UCSD-AML1 (cell line): Measurements from ENCODE around the gene PHLPP1.

ENCODE experiments used
- DNase-seq: peaks from one replicate; lab custom pipeline; 2025; ENCODE audit not compliant: unreplicated experiment; lab: John Stamatoyannopoulos, UW

The PHLPP1 gene

DNA sequence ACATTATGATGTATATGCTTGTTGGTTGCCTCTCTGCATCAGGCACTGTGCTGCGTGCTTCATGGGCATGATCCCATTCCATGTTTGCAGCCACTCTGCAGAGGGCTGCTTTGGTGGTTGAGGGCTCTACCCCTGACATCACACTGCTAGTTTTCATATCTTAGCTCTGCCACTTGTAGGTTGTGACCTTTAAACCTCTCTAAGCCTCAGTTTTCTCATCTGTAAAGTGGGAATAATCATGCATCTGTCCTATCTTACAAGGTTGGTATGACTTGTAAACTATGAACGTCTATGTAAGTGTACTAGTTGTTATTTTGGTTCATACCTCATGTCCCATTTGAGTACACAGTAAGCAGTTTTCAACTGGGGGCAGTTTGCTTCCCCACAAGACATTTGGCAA lies 260.4 kb downstream of the PHLPP1 start:
- no peak for DNase-seq

DNA sequence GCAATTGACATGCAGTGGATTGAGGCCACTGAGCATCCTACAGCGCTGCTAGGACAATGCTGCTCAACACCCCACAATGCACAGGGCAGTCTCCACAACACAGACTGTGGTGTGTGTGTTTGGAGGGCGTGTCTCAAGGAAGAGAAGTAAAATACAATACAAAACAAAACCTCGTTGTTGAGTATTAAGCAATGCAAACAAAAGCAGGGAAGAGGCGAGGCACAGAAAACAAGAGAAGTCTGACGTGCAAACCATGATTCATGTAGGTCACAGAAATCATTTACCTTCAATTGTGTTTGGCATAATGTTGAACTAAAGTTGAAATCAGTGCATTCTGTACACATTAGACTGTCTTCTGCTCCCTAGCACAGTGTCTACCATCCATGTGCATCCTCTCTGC lies 260.9 kb downstream of the PHLPP1 start:
- DNase-seq, result no peak

DNA sequence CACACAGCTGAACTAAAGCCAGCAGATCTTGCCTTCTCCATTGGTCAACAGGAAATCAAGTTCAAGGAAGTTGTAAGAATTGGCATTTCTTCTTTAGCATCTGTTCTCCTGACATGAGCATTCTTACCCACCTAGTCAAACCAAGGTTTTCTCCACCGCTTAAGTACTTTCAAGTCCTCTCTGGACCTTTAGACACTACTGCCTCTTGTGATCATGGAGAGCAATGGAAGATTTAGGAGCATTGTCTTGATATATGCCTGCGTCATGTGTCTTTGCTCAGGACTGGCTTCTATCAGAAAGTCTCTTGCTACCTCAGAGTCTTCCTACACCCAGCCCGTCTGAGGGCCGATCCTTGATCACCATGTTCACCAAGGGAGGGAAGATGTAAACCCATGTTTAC lies 262.2 kb downstream of the PHLPP1 start:
- DNase-seq, result no peak

DNA sequence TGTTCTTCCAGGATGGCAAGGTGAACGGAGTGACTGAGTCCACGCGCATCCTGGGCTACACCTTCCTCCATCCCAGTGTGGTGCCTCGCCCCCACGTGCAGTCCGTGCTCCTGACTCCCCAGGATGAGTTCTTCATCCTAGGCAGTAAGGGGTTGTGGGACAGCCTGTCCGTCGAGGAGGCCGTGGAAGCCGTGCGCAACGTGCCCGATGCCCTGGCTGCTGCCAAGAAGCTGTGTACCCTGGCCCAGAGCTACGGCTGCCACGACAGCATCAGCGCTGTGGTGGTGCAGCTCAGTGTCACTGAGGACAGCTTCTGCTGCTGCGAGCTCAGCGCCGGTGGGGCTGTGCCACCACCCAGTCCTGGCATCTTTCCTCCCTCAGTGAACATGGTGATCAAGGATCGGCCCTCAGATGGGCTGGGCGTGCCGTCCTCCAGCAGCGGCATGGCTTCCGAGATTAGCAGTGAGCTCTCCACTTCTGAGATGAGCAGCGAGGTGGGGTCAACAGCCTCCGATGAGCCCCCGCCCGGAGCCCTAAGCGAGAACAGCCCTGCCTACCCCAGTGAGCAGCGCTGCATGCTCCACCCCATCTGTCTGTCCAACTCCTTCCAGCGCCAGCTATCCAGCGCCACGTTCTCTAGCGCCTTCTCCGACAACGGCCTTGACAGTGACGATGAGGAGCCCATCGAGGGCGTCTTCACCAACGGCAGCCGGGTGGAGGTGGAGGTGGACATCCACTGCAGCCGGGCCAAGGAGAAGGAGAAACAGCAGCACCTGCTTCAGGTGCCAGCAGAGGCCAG lies 263.1 kb downstream of the PHLPP1 start:
- DNase-seq, result no peak

DNA sequence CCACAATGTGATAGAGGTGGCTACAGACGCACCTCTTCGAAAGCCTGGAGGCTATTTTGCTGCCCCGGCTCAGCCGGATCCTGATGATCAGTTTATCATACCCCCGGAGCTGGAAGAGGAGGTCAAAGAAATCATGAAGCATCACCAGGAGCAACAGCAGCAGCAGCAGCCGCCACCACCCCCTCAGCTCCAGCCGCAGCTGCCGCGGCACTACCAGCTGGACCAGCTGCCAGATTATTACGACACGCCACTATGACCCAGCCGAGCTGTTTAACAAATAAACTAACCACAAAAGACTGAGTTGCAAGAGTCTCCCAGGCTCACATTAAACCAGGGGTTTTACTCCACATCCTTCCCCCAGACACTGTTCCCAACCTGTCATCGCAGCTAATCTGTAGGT lies 263.8 kb downstream of the PHLPP1 start:
- no peak for DNase-seq

DNA sequence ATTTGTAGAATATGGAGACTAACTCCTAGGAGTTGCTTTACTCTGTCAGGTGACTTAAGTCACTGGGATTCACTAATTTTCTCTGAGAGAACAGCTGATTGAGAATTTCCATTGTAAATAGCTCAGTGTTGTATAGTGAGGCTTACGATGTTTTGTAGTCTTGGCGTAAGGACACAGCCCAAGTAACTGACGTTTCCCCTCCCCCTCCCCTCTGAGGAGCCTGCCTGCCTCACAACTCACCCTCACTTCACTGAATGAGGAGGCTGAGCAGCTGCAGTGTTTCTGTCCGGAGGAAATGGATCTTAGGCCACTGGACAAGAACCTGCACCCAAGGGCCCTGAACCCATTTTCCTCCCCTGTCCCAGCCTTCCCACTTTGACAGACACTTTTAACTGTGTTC lies 264.6 kb downstream of the PHLPP1 start:
- no peak for DNase-seq

DNA sequence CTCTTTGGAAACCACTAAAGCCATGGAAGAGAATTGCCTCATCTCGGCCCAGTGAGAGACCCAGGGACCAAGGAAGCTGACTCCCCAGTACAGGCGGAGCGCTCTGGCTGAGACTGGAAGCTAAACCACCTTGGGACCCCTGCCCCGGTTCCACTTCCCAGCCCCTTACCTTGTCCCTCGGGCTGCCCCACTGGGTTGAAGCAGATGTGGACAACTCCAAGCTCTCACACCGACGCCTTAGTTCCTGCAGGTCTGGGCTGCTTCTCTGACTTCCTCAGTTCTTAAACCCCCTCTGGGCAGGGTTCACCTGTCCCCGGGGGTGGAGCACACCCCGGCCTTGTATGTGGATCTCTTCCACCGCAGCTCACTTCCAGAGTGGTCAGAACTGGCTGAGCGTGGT lies 266.2 kb downstream of the PHLPP1 start:
- no peak for DNase-seq

DNA sequence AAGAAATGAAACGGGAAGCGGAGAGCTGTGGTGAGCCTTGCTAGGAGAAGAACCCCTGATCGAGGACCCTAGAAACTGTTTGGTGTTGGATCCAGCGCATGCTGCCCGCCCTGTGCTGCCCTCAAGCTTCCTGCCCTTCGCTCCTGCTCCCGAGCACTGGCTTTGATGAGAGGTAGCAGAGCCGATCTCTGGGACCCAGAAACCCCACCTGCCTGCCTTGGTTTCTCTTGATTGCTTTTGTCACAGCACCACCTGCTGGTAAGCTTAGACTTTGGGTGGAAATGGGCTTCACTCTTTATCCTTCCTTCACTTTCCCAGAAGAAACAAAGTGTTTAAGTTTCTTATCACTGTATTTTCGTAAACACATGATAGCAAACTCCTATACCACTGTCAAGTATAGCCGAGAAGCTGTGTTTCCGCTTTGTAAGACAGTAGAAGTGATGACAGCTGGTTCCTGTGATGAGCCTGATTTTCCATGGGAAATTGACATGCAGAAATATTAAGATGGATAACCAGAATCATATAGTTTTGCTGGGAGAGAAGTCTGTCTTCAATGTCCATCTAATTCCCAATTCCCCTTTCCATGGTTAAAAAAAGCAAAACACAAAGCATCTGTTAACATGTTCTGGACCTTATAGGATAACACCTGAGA lies 267.4 kb downstream of the PHLPP1 start:
- DNase-seq, result no peak

DNA sequence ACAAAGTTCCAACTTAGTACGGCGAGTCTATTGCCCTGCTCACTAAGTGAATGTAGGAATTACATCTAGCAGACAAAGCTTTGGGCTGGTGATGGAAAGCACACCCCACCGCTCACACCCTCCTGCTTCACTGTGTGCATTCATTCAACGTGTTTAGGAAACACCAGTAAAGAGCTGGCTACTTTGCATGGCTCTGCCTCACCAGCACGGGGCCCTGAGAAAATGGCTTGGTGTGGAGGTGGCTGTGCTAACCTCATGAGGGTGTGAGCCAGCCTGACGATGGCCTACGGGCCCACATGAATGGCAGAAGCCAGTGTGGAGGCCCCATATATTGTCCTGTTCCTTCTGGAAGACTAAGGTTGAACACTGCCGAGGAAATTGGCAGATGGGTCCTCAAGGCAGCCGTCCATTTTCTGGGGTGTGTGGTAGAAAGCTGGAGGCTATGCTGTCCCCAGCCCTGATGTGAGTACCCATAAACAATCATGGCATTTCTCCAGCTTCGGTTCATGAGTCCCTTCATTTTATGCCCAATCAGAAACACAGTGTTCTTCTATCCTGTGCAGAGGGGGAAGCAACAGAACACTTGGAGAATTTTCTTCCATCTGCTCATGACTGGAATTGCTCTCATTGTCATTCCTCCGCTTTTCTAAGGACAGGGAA lies 269.4 kb downstream of the PHLPP1 start:
- DNase-seq, result no peak

DNA sequence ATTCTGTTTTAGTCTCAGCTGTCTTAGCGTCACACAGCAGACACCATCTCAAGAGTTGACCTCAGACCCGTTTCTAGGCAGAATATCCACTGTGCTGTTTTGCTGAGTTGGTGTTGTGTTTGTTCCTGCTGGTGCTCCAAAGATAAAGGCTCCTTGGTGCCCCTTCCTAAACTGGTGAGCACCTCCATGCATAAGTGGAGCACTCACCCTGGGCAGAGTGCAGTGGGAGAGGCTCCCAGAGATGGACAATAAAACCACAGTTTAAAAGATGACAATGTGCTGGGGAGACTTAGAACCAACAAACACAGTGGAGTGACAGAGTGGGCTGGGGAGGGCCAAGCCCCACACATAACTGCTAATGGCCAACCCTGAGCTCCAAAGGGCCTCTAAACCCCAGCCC lies 271.1 kb downstream of the PHLPP1 start:
- no peak for DNase-seq

DNA sequence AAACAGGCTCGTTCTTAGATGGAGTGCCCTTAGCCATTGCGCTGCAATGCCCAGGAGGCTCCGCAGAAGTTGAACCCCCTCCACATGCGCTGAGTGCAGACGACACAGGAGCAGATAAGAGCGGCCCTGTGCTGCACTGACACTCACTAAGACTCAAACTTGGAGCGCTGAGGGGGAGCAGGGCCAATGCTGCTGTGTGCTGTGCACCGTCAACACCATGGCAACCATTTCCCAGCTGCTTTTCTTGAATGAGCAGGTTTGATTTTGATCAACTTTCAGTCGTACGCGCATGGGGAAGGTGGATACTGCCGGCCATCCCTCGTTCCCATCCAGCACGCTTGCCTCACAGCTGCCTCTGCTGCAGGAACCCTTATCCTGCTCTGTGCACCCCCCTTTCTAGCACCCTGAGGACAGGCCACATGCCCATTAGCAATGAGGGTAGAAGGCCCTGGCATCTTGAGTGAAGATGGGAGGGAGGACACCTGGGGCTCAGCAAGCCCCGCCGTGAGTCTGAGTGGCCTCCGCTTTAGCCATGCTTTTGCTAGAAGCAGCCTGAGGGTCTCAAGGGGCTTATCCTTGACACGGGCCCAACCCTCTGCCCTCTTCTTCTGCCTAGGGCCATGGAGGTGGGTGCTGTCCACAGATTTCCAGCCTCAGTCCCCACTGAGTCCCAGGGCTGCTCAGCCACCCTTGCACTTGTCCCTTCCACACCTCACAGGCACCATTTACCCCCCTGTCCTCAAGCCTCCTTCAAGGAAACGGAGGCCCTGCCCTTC lies 271.9 kb downstream of the PHLPP1 start:
- no peak for DNase-seq

DNA sequence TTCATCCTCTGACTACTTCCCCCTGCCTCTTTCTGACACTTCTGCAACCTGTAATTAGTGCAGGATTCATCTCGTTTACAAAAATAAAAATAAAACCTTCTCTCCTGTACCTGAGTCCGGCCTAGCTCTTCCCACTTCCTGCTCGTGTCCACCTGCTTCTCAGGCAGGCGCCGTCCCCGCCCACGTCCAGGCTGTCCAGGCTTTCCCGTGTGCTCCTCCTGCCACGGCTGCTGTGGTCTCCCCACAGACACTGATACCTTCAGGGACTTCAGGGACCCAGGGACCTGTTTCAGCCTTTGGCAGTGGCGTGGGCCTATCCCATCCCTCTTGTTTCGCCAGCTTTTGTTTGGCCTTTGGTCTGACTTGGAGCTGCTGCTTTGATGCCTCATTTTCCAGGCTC lies 272.5 kb downstream of the PHLPP1 start:
- DNase-seq, result no peak

DNA sequence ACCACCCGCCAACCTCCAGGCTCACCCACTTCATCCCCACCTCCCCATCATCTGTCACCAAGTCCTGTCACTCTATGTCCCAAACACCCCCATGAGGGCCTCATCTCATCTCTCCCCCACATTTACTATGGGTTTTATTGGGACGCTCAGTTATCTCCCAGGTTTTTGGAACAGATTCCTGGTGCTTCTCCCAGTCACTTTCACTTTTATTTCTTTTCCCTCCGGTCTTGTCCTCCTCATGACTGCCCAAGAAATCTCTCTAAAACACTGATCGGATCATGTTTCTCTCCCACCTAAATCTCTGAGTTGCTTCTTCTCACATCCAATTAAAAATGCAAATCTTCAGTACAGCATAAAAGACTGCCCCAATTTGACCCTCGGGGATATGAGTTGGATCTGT lies 273.1 kb downstream of the PHLPP1 start:
- no peak for DNase-seq

DNA sequence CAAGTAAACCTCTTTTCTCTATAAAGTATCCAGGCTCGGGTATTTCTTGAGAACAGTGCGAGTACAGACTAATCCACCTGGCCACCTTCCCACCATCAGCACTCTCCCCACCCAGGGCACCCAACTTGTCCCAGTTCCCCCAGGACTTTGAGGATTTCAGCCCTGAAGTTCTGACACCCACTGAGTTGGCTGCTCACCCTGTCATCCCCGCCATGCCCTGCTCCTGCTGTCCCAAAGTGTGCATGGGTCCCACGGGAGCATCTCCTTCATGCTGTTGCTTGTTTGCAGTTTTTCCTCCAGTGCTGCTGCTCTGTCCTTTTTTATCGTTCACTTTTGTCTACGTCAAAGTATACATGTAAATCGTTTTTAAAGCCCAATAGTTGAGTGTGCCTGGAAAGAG lies 273.9 kb downstream of the PHLPP1 start:
- DNase-seq, result no peak

DNA sequence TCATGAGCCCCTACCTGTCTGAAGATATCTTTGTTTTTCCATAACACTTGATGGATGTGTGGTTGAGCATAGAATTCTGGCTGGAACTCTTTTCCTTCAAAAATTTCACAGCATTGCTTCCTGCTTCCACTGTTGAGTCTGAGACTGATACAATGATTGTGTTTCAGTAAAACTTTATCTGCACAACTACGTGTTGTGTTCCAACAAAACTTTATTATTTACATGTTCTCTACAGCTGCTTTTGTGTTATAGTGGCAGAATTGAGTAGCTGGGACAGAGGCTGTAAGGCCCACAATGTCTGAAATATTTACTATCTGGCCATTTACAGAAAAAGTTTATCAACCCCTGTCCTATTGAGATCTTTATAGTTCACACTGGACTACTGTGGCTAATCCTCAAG lies 275.3 kb downstream of the PHLPP1 start:
- DNase-seq, result no peak

DNA sequence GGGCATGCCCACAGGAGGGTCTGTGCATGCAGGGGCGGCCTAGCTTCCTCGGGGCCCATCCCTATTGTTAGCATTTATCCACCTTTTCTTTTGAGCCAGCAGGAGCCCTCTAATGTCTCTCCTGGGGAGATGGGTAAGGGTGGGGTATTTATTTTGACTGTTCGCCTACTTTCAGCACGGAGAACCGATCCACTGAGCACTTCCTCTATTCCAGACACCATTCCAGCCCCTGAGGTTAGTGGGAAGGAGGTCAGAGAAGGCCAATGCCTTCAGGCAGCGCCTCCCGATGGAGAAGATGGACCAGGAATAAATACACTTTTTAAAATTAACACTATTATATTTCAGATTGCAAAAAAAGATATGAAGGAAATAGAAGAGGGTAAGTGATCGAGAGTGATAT lies 276.0 kb downstream of the PHLPP1 start:
- no peak for DNase-seq

DNA sequence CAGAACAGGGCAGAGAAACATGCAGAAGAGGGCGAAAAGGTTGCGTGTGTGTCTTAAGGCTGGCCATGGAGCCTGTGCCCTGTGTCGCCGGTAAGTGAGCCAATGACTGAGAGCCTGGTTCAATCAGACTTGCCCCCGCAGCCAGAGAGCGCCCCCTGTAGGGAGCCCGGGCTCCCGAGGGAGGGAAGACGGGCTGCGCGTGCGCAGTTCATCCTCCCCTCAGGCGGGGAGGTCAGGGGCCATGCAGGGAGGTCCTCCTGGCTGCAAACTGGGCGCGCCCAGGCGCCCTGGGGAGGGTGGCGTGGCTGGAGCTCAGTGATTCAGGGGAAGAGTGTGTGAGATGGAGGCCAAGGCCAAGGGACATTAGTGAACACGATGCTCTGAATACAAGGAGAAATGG lies 276.6 kb downstream of the PHLPP1 start:
- DNase-seq, result no peak

DNA sequence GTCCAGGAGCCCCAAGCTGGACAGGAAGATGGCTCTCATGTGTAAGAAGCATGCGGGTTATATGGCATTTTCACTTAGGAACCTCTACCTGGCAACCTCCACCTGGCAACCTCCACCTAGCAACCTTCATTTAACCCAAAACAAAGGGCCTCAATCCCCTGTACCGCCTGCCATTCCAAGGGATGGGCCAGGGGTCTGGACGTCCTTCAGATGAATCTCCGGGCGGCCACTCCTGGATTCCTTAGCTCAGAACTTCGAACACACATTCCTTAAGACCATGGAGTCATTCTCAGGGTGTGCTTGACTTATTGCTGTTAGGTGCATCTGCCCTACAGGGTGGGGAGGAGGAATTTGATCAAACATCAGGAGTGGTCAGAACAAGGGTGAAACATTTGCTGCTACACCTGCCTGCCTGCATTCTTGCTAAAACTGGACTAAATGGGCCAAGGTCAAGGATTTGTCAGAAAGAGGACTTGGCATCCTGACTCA lies 277.6 kb downstream of the PHLPP1 start:
- no peak for DNase-seq

DNA sequence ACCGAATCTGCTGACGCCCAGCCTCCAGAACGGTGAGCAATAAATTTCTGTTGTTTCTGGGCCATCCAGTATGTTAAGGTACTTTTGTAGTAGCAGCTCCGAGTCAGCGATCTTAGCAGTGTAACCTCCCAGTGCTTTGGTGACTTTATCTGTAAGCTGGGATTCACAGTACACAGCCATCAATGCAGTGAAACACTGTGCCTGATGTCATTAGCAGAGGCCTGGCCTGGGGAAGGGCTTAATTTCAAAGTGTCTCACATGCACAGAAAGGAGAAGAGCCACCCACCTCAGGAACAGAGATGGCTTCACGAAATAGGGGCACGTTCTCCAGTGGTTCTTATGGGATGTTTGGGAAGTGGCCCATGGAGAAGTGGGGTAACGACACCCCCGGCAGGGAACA lies 281.2 kb downstream of the PHLPP1 start:
- DNase-seq, result no peak

DNA sequence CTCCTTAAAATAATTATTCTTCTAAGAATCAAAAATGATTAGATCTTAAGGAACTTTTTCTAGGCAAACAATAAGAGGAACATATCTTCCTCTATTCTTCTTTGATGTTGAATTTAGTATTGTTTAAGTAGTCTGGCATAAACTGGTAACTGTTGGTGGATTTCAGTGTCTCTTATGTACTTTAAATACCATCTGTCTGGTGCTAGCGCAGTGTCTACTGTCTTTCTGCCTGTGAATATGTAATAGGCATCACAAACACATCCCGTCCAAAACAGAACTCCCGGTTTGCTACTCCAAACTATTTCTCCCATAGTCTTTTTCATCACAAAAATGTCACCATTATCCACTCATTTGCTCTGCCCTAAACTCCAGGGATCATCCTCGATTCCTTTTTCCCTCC lies 281.7 kb downstream of the PHLPP1 start:
- no peak for DNase-seq

DNA sequence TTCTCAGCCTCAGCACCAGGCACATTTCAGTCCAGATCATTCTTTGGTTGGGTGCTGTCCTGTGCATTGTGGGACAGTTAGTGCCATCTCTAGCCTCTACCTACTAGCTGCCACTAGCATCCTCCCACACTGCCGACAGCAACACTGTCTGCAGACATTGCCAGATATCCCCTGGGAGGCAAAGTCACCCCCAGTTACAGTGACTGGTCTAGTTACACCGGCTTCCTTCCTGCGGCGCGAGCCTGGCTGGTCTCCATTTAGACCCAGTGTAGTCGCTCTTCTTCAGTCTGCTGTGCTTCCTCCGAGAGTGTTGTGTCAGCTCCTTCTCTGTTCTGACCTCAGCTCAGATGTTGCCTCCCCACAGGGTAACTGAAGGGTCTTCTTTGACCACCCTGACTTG lies 283.1 kb downstream of the PHLPP1 start:
- no peak for DNase-seq
